HG03103 (cell line): Measurements from ENCODE around the gene UBL7.

Experiments
- ATAC-seq: cut with Tn5 transposase; IDR thresholded peaks from one replicate; pipeline ENCODE4 v1.9.1; 2021; ENCODE audit warnings: low read depth; ENCODE audit not compliant: unreplicated experiment

The UBL7 gene

DNA sequence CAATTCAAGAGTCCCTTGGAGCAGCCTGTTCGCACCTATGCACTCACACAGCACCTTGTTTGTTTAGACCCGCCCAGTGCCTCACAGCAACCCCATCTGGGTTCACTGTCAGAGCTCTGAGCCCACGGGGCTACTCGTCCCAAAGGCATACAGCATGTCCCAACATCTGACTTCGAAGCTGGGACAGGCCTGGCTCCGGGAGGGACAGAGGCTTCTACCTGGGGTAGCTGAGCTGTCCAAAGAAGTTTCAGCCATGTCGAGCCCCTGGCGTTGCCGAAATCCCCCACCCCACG is 64.9 kb downstream of the UBL7 start:
- no peak for ATAC-seq
